Measurements from ENCODE around the gene NTN4. TPM values are rescaled to one million over a fixed set of nuclear protein-coding genes. Genes with fewer than 3 reads are reported as not detected.

NTN4 gene
- 47.5 and 108 TPM in 2 replicates for total RNA-seq

DNA sequence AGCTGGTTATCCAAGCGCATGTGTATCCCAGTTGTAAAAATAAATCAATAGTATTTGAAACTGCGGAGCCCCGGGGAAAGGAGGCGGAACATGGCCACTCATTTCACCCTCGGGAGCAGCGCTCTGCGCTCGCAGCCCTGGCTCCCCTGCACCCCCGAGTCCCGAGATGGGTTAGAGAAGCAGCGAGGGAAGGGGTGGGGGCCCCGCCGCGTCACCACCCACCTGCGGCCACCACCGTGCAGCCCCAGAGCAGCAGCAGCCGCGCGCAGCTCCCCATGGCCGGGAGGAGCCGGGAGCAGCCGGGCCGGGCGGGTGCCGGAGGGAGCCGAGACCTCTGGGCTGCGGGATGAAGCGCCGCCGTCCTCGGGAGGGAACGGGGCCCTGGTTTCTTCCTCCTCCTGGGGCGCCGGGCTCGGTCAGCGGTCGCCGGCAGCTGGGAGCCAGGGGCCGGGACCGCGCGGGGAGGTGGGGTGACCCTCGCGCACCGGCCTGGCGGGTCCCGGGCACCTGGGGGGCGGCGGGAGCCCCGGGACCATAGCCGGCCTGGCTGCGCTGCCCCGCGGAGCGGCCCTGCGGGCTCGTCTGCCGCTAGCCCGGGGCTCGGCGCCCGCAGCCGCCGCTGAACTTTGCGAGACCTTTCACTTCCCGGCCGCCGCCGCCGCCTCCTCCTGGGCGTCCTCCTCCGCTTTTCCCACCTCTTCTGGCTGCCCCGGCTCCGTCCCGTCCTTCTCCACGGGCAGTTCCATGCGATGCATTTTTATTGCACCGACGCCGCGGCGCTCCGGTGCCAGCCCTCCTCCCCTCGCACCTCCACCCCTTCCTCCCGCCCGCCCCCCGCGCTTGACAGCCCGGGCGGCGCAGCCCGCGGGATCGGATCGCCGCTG is at the start of gene NTN4:
Gene NTN4 (minus strand): TSS at position 732 of the 884 bp plus-strand sequence. CDS start 455 bp downstream, at position 277.

Other genes starting within 250 kb of the NTN4 start
- 0.21 and 0.96 TPM in 2 replicates for gene USP44, start 239.3 kb downstream of the NTN4 start, total RNA-seq
- 7.9 and 9.6 TPM in 2 replicates for gene SNRPF, start 68.2 kb upstream of the NTN4 start, total RNA-seq
- not detected in 2 replicates for gene CCDC38, start 151.8 kb upstream of the NTN4 start, total RNA-seq
- gene AMDHD1, start 152.6 kb upstream of the NTN4 start, total RNA-seq, result not detected in 2 replicates
- gene HAL, start 205.6 kb upstream of the NTN4 start, total RNA-seq, result 0.21 and 0.24 TPM in 2 replicates
- 150 and 179 TPM in 2 replicates for gene LTA4H, start 244.8 kb upstream of the NTN4 start, total RNA-seq

Measured in tracheal epithelial cell (primary cell).